Smooth muscle cell (in vitro differentiated cells): Measurements from ENCODE around the gene PXMP4. TPM values are rescaled to one million over a fixed set of nuclear protein-coding genes. Genes with fewer than 3 reads are reported as not detected.

ENCODE experiments used
- DNase-seq: peaks from one replicate; lab custom pipeline; 2025; ENCODE audit not compliant: unreplicated experiment; lab: John Stamatoyannopoulos, UW
- H2AFZ ChIP-seq: fragments of 200-600 bp; sonication (generic); 2 replicates; pipeline ENCODE4 v1.6.0; 2016; ENCODE audit warnings: antibody characterized with exemption, low read depth, mild to moderate bottlenecking
- H3F3A ChIP-seq: fragments of 200-600 bp; sonication (generic); 2 replicates; pipeline ENCODE4 v1.6.0; 2017; ENCODE audit warnings: antibody characterized with exemption, low read depth
- H3K27ac ChIP-seq: fragments of 200-600 bp; sonication (generic); 2 replicates; pipeline ENCODE4 v1.5.1; 2016; ENCODE audit warnings: low read depth, mild to moderate bottlenecking
- H3K27me3 ChIP-seq: fragments of 200-600 bp; sonication (generic); 2 replicates; pipeline ENCODE4 v1.6.1; 2016; ENCODE audit warnings: low read depth, mild to moderate bottlenecking
- H3K36me3 ChIP-seq: fragments of 200-600 bp; sonication (generic); 2 replicates; pipeline ENCODE4 v1.5.1; 2016; ENCODE audit warnings: low read depth
- H3K4me1 ChIP-seq: fragments of 200-600 bp; sonication (generic); 2 replicates; pipeline ENCODE4 v1.5.1; 2016; ENCODE audit warnings: low read depth
- H3K4me2 ChIP-seq: fragments of 200-600 bp; sonication (generic); 2 replicates; pipeline ENCODE4 v1.6.0; 2016; ENCODE audit warnings: mild to moderate bottlenecking
- H3K4me3 ChIP-seq: fragments of 200-600 bp; sonication (generic); 2 replicates; pipeline ENCODE4 v1.5.1; 2016; ENCODE audit warnings: mild to moderate bottlenecking
- H3K79me2 ChIP-seq: fragments of 200-600 bp; sonication (generic); 2 replicates; pipeline ENCODE4 v1.6.0; 2016; ENCODE audit warnings: low read depth, mild to moderate bottlenecking
- H3K9ac ChIP-seq: fragments of 200-600 bp; sonication (generic); 2 replicates; pipeline ENCODE4 v1.6.0; 2016; ENCODE audit warnings: low read depth
- H3K9me3 ChIP-seq: fragments of 200-600 bp; sonication (generic); replicated peaks from 2 replicates; pipeline ENCODE4 v1.5.1; 2016; ENCODE audit warnings: low read depth
- H4K20me1 ChIP-seq: fragments of 200-600 bp; sonication (generic); 2 replicates; pipeline ENCODE4 v1.6.0; 2016; ENCODE audit warnings: low read depth
- WGBS: methylation state at CpG from one replicate; pipeline ENCODE4 v1.1.7; 2016; ENCODE audit warnings: low lambda C conversion rate; 5-methylcytosine and 5-hydroxymethylcytosine counted together
- polyA plus RNA-seq: library from polyadenylated mRNA; unstranded; fragments of >200 nt; fragmentation: Nextera tagmentation; extraction: Ambion mirVana; gene quantifications from 2 replicates; pipeline ENCODE4 v1.2.1, GENCODE V29; 2016
- total RNA-seq: library from RNA; depleted of rRNA; stranded (reverse); fragments of >200 nt; gene quantifications from 2 replicates; pipeline ENCODE4 v1.2.3, GENCODE V29; 2014
- TF ChIP-seq, protein P1 (sequence below): fragments of 200-600 bp; sonication (generic); IDR thresholded peaks from 2 replicates; pipeline ENCODE4 v1.5.1; 2017; ENCODE audit warnings: borderline replicate concordance, mild to moderate bottlenecking, antibody characterized with exemption; ENCODE audit not compliant: insufficient read depth, poor library complexity, severe bottlenecking

PXMP4 gene
- total and polyA plus RNA-seq, 2 experiments from 2014 or later, result 2.6 to 8.1 TPM

- no peak overlapping the region for H3K9ac ChIP-seq
Observed at GRCh38 chr20:33667245-33667675, 52.9 kb downstream of the PXMP4 start.

GRCh38 chr20:33666293-33667244, 53.5 kb downstream of the PXMP4 start, which contains the start of gene ACTL10:
TSS of gene ACTL10 (plus strand) at chr20:33666943. CDS start at chr20:33667498, 555 bp downstream.
- Histone ChIP-seq H3K79me2 (no peaks in the 10 kb centered on the region), H3K9me3 (no peaks in the 10 kb centered on the region), H3K9ac (no peak within 1 kb of the TSS), H3K36me3 (no peaks in the 10 kb centered on the region), H3K4me2 (peak within 1 kb of the TSS; percentile 80), H3K4me3 (peak within 1 kb of the TSS; percentile 41), H3K27ac (peak within 1 kb of the TSS; percentile 27), H2AFZ (no peak within 1 kb of the TSS), H3K4me1 (peaks cover 6% of the 10 kb centered on the region), H3F3A (peaks cover 15% of the 10 kb centered on the region), H4K20me1 (peaks cover 6% of the 10 kb centered on the region), H3K27me3 (no peaks in the 10 kb centered on the region)
- 47% methylated on average over 50 of the region's 50 CpGs for WGBS
- TF ChIP-seq, protein P1, sequence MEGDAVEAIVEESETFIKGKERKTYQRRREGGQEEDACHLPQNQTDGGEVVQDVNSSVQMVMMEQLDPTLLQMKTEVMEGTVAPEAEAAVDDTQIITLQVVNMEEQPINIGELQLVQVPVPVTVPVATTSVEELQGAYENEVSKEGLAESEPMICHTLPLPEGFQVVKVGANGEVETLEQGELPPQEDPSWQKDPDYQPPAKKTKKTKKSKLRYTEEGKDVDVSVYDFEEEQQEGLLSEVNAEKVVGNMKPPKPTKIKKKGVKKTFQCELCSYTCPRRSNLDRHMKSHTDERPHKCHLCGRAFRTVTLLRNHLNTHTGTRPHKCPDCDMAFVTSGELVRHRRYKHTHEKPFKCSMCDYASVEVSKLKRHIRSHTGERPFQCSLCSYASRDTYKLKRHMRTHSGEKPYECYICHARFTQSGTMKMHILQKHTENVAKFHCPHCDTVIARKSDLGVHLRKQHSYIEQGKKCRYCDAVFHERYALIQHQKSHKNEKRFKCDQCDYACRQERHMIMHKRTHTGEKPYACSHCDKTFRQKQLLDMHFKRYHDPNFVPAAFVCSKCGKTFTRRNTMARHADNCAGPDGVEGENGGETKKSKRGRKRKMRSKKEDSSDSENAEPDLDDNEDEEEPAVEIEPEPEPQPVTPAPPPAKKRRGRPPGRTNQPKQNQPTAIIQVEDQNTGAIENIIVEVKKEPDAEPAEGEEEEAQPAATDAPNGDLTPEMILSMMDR, result no peak
- peak; percentile 53 for DNase-seq

More at GRCh38 chr20:33667245-33667675, 52.9 kb downstream of the PXMP4 start:
- no peaks in the 10 kb centered on the region for H3K36me3 ChIP-seq
- TF ChIP-seq, protein P1, result no peak
- no peak overlapping the region for H3K27ac ChIP-seq
- peaks cover 6% of the 10 kb centered on the region for H3K4me1 ChIP-seq
- no peak for DNase-seq
- H3K79me2 ChIP-seq, result peaks cover under 1% of the 10 kb centered on the region
- peaks cover 11% of the 10 kb centered on the region for H4K20me1 ChIP-seq
- H2AFZ ChIP-seq, result no peak overlapping the region
- H3K27me3 ChIP-seq, result no peaks in the 10 kb centered on the region
- peak overlapping the region; percentile 80 for H3K4me2 ChIP-seq
- H3K9me3 ChIP-seq, result no peaks in the 10 kb centered on the region
- 61% methylated on average over 54 of the region's 55 CpGs for WGBS
- H3F3A ChIP-seq, result peaks cover 15% of the 10 kb centered on the region
- peak overlapping the region; percentile 41 for H3K4me3 ChIP-seq

DNA sequence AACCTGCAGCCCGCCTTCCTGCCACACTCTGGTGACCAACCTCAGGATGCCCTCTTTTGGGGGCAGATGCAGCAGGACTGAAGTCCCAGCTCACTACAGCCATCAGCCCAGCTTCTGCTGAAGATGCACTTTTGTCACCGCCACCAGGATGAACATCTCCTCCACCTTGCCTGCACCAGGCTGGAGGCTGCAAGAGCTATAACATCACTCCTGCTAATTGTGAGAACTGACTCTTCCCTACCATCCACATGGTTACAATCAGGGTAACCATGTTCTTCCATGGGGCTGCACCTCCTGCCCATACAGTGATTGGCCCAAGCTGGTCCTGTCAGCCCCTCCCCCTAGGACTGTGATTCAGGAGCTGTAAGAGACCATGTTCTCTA, 55.4 kb downstream of the PXMP4 start:
- H4K20me1 ChIP-seq, result no peaks in the 10 kb centered on the region
- no peaks in the 10 kb centered on the region for H3K27me3 ChIP-seq
- H3K4me3 ChIP-seq, result no peak overlapping the region
- H2AFZ ChIP-seq, result no peak overlapping the region
- peak overlapping the region; percentile 63 for H3K27ac ChIP-seq
- WGBS, result 100% methylated on average over 2 of the region's 2 CpGs
- peaks cover 6% of the 10 kb centered on the region for H3K4me1 ChIP-seq
- no peak overlapping the region for H3K9ac ChIP-seq
- H3K79me2 ChIP-seq, result peaks cover 5% of the 10 kb centered on the region
- no peaks in the 10 kb centered on the region for H3K36me3 ChIP-seq
- H3F3A ChIP-seq, result peaks cover 15% of the 10 kb centered on the region
- H3K9me3 ChIP-seq, result no peaks in the 10 kb centered on the region
- TF ChIP-seq, protein P1, result no peak
- DNase-seq, result no peak
- H3K4me2 ChIP-seq, result no peak overlapping the region
